Posterior vena cava (tissue), 2 donors: ENCODE results near the gene SGIP1. TPM values are rescaled to one million over a fixed set of nuclear protein-coding genes. Genes with fewer than 3 reads are reported as not detected.

Experiments
- DNase-seq: peaks from one replicate; pipeline ENCODE4 v3.0.0-alpha.2; 2020; ENCODE audit warnings: low spot score
- intact Hi-C, 2 donors: fragments of 100-400 bp; cut with DNase I; formaldehyde crosslinking; loops; one replicate each; pipeline versions ENCODE4 v1.14.1 to v1.14.2; 2022 to 2023
- total RNA-seq, 2 donors: library from RNA; stranded (reverse); fragmentation: NEBNext Ultra II Directional; extraction: Animal tissue kit (Norgen Biotek cat#: 25700); gene quantifications; one replicate each; pipeline ENCODE4 v1.2.1, GENCODE V29; 2021
- donor health status: DM: yes; HTN: yes; CAD: no.
- donor health status: DM: yes; HTN: yes; CAD: no.

Gene SGIP1
- total RNA-seq, 2 donors from 2014 or later: 25.6 to 40.2 TPM

DNA sequence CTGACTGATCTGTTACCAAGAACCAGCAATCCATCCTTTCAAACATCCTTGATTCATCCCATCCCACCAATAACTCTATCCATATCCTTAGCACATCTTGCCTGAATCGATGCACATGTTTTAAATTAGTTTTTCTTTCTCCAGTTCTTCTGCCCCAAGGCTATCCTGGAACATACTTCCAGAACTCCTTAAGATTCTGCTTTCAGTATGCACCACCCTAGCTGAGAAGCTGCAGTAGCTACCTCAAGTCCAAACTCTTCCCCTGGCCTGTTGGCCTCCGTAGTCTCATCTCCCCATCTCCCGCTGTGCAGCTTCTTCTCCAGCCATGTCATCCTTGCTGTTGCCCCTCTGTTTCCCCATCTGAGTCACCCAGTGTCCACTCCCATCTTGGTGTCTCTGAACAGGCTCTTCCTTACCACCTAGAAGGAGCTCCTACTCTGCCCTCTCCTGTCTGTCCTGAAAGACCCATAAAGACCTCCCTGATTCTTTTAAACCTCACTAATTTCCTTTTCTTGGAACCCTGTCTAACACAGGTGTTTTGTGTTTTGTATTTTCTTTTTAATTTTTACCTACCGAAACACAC lies 108.0 kb downstream of the SGIP1 start:
- DNase-seq: no peak
- intact Hi-C loops: no loop called here

- intact Hi-C loops: no loop called here
- no peak for DNase-seq
Measured at GRCh38 chr1:66642992-66643391, 109.0 kb downstream of the SGIP1 start.

DNA sequence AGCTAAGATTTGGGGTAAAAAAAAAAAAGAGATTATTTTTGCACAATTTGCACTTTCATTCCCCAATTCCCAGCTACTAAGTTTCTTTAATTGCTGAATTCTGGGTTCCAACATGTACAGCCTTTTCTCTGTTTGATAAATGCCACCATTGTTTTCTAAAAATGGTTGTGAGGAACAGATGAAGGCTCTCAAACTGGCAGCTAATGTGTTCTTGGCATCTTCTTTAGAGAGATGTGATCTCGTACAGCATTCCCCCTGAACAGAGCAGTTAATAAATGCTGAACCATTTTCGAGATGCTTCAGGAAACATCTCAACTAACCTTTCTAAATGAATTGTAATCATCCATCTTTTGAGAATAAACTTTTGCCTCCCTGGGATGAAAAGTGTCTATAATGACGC lies 110.4 kb downstream of the SGIP1 start:
- intact Hi-C loops: no loop called here
- no peak for DNase-seq

DNA sequence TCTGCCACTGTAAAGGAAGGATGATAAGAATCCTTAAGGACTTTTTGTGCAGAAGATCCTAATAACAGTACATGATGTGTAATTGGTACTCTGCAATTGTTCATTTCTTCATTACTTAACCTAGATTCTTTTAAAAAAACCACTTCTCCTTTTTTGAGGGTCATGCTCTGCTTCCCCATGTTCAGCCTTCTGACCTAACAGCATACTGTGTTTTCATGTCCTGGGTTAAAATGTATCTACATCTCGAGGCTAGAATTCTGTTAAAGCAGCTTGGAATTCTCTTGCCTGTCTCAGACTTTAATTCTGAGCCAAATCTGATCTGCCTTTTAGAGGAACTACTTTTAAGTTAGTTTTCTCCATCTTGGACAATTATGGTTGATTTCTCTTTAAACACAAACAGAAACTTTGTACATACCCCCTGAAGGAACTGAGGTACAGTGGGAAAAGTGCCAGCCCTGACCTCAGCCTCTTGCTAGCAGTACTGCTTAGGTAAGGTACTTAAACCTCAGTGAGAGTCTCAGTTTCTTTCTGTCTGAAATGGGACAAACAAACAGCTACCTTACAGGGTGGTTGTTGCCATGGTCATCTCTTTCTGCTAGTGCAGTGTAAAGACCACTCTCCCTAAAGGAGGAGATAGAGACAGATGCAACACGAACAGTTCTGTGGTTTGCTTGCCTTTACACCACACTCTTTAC lies 115.1 kb downstream of the SGIP1 start:
- intact Hi-C loops: no loop called here
- no peak for DNase-seq

- intact Hi-C loops: no loop called here
- DNase-seq: no peak
Measured at GRCh38 chr1:66652556-66652955, 118.6 kb downstream of the SGIP1 start.

- no peak for DNase-seq
- intact Hi-C loops: no loop called here
Measured at GRCh38 chr1:66654643-66655042, 120.7 kb downstream of the SGIP1 start.

- DNase-seq: no peak
- intact Hi-C loops: no loop called here
Measured at GRCh38 chr1:66671455-66671854, 137.5 kb downstream of the SGIP1 start.

DNA sequence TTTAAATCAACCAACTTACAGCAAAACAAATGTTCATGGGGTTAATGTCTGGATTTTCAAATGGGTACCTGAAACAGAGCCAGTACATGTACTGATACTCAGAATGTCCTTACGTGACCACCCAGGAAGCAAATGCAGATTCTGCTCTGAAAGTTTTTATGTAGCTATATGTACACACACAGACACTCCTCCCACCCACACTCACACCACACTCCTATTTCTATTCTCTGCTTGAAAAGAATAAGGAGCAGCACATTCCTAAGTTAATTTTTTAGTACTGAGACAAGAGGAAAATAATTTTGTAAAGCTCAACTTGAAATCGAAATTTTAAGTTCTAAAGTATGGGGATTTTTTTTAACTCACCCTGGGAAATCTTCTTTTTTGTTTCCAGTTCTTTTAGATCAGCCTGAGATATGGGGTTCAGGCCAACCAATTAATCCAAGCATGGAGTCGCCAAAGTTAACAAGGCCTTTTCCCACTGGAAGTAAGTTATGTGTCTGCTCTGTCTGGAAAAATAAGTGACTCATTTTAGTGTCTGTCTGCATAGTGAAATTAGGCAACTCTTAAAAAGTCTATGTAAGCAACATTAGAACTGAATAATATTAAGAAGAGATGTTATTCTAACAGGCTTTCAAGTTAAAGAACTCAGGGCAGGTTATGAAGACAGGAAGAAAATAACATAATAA lies 142.8 kb downstream of the SGIP1 start:
- intact Hi-C loops: loop anchor here in 1 of 2 donors (5.0 kb wide), 1 partner anchor 1019 kb away; no protein-coding TSS in a partner anchor

GRCh38 chr1:66678146-66678545 lies 144.2 kb downstream of the SGIP1 start:
- intact Hi-C loops: loop anchor here in 1 of 2 donors (5.0 kb wide), 1 partner anchor 1021 kb away; no protein-coding TSS in a partner anchor
- DNase-seq: no peak

More for the DNA sequence above, 142.8 kb downstream of the SGIP1 start:
- DNase-seq: no peak

DNA sequence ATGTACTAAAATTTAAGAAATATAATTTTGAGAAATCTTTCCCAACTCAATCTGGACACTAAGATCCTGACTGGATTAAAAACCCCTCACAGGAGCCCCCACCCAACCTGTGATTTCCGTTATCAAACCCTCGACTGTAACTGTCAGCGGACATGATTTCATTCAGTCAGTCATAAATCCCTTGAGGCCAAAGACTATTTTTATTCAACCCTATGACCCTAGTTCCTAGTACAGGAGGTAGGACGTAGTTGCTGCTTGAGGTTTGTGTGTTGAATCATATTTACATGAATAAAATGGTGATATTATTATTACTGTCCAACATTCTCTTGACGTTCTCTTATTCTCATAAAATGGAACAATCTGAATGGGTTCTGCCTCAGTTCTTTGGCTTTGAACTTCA lies 145.2 kb downstream of the SGIP1 start:
- no peak for DNase-seq
- intact Hi-C loops: loop anchor here in 1 of 2 donors (5.0 kb wide), 1 partner anchor 1022 kb away; no protein-coding TSS in a partner anchor

DNA sequence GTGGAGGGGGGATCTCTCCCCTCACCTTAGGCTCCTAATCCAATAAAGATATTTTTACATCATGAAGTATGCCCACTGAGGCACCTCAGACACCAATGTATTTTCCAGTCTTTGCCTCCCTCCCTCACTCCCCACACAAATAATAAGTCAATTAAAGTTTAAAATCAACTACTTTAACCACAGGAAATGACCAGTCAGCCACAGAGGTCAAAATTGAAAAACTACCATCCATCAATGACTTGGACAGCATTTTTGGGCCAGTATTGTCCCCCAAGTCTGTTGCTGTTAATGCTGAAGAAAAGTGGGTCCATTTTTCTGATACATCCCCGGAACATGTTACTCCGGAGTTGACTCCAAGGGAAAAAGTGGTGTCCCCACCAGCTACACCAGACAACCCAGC lies 147.7 kb downstream of the SGIP1 start:
- DNase-seq: no peak
- intact Hi-C loops: no loop called here

GRCh38 chr1:66682106-66682505 lies 148.2 kb downstream of the SGIP1 start:
- intact Hi-C loops: no loop called here
- no peak for DNase-seq

- intact Hi-C loops: no loop called here
Measured at GRCh38 chr1:66684353-66684752, 150.4 kb downstream of the SGIP1 start.

DNA sequence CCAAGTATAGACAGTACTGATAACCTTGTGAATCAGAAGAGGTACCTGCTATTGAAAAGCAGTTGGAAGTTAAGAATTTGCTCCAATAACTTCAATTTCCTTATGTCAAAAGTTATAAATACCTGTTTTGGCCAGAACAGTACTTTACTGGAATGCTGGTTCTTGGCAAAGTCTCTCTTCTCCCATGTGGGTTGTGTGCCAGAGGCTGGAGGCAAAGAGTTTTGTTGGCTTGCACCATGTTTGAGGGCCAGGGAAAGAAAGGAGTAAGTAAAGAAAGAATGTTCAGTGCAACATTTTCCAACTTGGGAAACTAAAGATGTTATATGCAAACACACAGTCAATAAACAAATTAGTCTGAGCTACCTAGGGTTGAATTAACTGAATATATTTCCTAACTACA lies 151.3 kb downstream of the SGIP1 start:
- intact Hi-C loops: no loop called here
- DNase-seq: no peak

More at GRCh38 chr1:66684353-66684752, 150.4 kb downstream of the SGIP1 start:
- no peak for DNase-seq

DNA sequence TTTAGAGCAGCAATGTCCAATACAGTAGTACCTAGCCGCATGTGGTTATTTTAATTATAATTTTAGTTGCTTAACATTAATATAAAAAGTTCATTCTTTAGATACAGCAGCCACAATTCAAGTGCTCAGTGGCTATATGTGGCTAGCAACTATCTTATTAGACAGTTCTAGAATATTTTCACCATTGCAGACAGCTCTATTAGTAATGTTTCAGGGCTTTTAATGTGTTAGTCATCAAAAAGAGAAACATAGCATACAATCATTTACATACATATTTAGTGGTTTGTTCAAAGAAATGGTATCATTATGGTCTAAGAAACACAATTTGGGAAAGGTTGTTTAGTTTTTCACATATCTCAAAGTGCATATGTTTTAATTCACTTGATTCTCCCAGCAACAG lies 151.7 kb downstream of the SGIP1 start:
- DNase-seq: no peak
- intact Hi-C loops: no loop called here

DNA sequence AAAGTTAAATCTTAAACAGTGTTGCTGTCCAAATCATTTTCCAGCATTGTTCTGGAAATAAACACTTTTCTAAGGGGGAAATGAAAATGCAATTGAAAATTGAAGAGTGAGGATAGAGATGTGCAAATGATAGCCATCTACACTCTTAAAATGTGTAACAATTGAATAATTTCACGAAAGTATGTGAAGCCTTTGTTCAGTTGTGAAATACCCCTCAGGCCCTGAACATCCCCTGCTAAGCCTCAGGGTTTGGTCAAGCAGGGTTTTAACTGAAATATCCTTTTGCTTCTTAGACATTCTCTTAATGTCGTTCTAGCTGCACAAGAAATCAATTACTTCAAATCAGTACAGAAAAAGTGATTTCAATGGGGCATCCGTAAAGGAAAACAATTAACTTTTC lies 152.5 kb downstream of the SGIP1 start:
- no peak for DNase-seq
- intact Hi-C loops: no loop called here

DNA sequence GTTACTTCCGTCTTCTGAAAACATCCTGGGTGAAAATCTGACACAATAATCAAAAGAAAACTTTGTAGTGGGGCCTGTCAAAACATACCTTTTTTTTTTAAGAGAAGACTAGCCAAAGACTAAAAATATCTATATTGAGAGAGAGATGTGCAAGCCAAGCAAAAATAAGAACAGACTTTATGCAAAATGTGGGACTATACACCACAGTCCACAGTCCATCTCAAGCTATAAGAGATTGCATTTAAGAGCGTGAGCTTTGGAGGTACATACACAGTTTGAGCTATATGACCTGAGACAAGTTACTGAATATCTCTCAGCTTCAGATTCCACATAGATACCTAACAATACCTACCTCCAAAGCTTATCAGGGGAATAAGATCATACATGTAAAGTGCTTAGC lies 153.4 kb downstream of the SGIP1 start:
- no peak for DNase-seq
- intact Hi-C loops: no loop called here

DNA sequence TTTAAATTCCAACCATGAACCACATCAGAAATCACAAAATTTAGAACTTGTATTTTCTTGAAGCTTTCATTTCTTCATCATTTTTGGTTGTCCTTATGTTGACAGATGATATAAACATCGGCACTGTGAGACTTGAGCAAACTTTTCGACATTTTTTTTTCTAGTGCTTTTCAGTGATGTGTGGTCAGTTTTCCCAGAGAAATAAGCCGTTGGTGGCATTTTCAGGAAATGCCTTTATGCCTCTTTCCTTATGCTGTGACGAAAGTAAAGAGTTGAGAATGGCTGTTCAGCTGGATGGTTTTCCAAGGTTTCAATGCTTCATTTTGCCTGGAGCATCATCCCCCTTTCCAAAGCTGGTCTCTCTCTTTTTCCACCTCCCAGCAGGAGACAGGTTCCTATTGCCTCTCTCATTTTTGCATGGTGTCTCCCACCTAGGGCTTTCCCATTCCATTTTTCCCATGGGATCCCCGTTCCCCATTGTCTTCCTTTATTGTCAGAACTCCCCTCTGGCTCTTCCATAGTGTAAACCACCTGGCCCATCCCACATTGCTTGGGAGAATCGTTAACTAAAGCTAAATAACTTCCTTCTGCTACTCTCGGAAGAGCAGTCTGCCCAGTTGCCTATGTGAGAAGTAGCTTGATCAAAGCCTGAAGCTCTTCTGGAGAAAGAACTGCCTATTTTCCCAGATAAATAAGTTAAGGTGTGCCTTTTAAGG lies 156.9 kb downstream of the SGIP1 start:
- DNase-seq: no peak
- intact Hi-C loops: no loop called here

- no peak for DNase-seq
- intact Hi-C loops: no loop called here
Measured at GRCh38 chr1:66692681-66693080, 158.7 kb downstream of the SGIP1 start.

DNA sequence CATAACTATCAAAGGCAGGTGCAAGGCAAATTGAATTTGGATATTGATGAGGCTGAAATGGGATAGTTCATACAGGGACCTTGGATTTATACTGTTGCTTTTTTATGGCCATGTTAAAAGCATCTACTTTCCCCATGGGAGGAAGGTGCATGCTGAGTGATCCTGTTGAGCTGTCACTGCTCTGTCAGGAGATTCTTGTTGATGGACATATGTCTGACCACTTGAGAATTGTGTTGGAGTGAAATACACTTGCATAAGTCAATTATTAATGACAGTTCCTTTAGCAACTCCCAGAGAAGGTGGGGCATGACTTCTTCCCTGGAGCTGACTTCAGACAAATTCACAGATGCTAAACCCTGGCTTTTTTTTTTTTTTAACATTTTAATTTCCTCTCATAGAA lies 159.9 kb downstream of the SGIP1 start:
- intact Hi-C loops: no loop called here
- no peak for DNase-seq
